ENCODE data around the gene SMYD3. TPM values are rescaled to one million over a fixed set of nuclear protein-coding genes. Genes with fewer than 3 reads are reported as not detected.

The SMYD3 gene
- total and polyA plus RNA-seq, 2 donors (not counting 1 experiment from before 2014, with no cell fraction given) = 69.4 to 83.1 TPM

DNA sequence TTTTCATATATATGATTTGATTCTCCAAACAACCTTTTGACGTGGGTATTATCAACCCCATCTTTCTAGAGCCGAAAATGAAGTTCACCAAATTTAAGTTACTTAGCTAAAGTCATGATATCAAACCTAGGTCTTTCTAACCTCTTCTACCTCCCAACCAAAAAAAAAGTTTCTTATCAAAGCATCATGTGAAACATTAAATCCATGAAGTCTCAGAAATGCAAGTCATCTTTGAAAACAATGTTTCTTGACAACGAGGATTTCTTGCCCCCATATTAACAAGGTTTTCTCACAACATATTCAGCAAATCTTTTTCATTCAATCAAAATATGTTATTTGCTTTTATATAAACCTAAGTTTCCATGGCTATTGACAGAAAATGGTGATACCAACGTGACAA lies 306.3 kb downstream of the SMYD3 start:
- no peaks in the 10 kb centered on the region for H4K20me1 ChIP-seq (ENCODE audit: control insufficient read depth, extremely low read depth, insufficient read depth, low read length)
- H3K36me3 ChIP-seq (ENCODE audit: control insufficient read depth, insufficient read depth, low read length) = no peaks in the 10 kb centered on the region
- H3K4me1 ChIP-seq (ENCODE audit: control insufficient read depth, extremely low read depth, insufficient read depth, low read length) = no peaks in the 10 kb centered on the region
- no peaks in the 10 kb centered on the region for H3K9me3 ChIP-seq (ENCODE audit: control insufficient read depth, insufficient read depth, low read depth, low read length)
- no peak overlapping the region for H3K4me3 ChIP-seq (replicated peaks in 1 of 4; ENCODE audit: control extremely low read depth in 1 of 4, insufficient read depth in 1 of 4, low read depth in 3 of 4, low read length in 4 of 4)
- H3K27me3 ChIP-seq (ENCODE audit: control insufficient read depth, insufficient read depth, low read length) = no peaks in the 10 kb centered on the region
- H3K4me2 ChIP-seq (ENCODE audit: extremely low read depth, insufficient read depth, low read length) = no peak overlapping the region
- no peak overlapping the region for H3K9ac ChIP-seq (ENCODE audit: insufficient read depth, low read length)
- no peak overlapping the region for H3K27ac ChIP-seq (ENCODE audit: insufficient read depth, low read length)
- DNase-seq (ENCODE audit: low read depth in 2 of 2) = no peak
- H2AFZ ChIP-seq (ENCODE audit: low read length) = no peak overlapping the region
- no peaks in the 10 kb centered on the region for H3K79me2 ChIP-seq (ENCODE audit: control insufficient read depth, insufficient read depth, low read length)
- TF ChIP-seq EZH2 (IDR thresholded peaks at IDR 0.05; ENCODE audit: low read length, missing control alignments) = no peak
- TF ChIP-seq, protein P1, sequence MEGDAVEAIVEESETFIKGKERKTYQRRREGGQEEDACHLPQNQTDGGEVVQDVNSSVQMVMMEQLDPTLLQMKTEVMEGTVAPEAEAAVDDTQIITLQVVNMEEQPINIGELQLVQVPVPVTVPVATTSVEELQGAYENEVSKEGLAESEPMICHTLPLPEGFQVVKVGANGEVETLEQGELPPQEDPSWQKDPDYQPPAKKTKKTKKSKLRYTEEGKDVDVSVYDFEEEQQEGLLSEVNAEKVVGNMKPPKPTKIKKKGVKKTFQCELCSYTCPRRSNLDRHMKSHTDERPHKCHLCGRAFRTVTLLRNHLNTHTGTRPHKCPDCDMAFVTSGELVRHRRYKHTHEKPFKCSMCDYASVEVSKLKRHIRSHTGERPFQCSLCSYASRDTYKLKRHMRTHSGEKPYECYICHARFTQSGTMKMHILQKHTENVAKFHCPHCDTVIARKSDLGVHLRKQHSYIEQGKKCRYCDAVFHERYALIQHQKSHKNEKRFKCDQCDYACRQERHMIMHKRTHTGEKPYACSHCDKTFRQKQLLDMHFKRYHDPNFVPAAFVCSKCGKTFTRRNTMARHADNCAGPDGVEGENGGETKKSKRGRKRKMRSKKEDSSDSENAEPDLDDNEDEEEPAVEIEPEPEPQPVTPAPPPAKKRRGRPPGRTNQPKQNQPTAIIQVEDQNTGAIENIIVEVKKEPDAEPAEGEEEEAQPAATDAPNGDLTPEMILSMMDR (conservative IDR thresholded peaks at IDR 0.05 in 1 of 2, IDR thresholded peaks at IDR 0.05 in 1 of 2; ENCODE audit: low read depth in 1 of 2, low read length in 2 of 2) = no peak

DNA sequence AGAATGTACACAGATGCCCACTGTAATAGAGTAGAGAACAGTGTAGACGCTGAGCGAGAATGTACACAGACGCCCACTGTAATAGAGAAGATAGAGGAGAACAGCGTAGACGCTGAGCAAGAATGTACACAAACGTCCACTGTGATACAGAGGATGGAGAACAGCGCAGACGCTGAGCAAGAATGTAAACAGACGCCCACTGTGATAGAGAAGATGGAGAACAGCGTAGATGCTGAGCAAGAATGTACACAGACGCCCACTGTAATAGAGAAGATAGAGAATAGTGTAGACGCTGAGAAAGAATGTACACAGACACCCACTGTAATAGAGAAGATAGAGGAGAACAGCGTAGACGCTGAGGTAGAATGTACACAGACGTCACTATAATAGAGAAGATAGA lies 306.9 kb downstream of the SMYD3 start:
- Histone ChIP-seq H3K4me3 (replicated peaks in 1 of 4; ENCODE audit: control extremely low read depth in 1 of 4, insufficient read depth in 1 of 4, low read depth in 3 of 4, low read length in 4 of 4) (no peak overlapping the region), H3K9ac (ENCODE audit: insufficient read depth, low read length) (no peak overlapping the region), H3K27ac (ENCODE audit: insufficient read depth, low read length) (no peak overlapping the region), H3K36me3 (ENCODE audit: control insufficient read depth, insufficient read depth, low read length) (no peaks in the 10 kb centered on the region), H3K9me3 (ENCODE audit: control insufficient read depth, insufficient read depth, low read depth, low read length) (no peaks in the 10 kb centered on the region), H3K79me2 (ENCODE audit: control insufficient read depth, insufficient read depth, low read length) (no peaks in the 10 kb centered on the region), H3K4me2 (ENCODE audit: extremely low read depth, insufficient read depth, low read length) (no peak overlapping the region), H3K27me3 (ENCODE audit: control insufficient read depth, insufficient read depth, low read length) (no peaks in the 10 kb centered on the region), H3K4me1 (ENCODE audit: control insufficient read depth, extremely low read depth, insufficient read depth, low read length) (no peaks in the 10 kb centered on the region), H2AFZ (ENCODE audit: low read length) (no peak overlapping the region), H4K20me1 (ENCODE audit: control insufficient read depth, extremely low read depth, insufficient read depth, low read length) (no peaks in the 10 kb centered on the region)
- TF ChIP-seq, protein P1 (conservative IDR thresholded peaks at IDR 0.05 in 1 of 2, IDR thresholded peaks at IDR 0.05 in 1 of 2; ENCODE audit: low read depth in 1 of 2, low read length in 2 of 2) = no peak
- TF ChIP-seq EZH2 (IDR thresholded peaks at IDR 0.05; ENCODE audit: low read length, missing control alignments) = no peak
- DNase-seq (ENCODE audit: low read depth in 2 of 2) = no peak

DNA sequence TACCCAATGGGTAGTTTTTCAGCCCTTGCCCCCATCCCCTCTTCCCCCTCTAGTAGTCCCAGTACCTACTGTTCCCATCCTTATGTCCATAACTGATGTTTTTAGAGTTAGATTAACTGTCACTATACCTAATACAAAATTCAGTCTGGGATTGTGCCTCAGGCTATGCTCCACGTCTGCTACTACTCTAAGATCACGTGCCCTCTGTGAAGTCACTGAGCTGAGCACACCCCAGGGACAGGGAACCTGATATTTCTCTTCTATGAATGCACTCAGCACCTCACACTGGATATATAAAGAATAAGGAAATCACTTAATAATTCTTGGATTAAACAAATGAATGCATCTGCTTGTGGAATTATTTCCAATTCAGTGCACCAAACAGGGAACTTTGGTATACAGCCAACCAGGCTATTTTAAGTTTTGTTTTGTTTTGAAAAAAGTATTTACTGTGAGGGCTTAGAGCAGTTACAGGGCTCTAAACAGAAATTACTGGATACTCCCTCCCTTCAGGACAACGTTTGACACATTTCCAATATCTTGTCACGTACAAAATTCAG lies 307.9 kb downstream of the SMYD3 start:
- no peak overlapping the region for H2AFZ ChIP-seq (ENCODE audit: low read length)
- no peak overlapping the region for H3K4me3 ChIP-seq (replicated peaks in 1 of 4; ENCODE audit: control extremely low read depth in 1 of 4, insufficient read depth in 1 of 4, low read depth in 3 of 4, low read length in 4 of 4)
- no peaks in the 10 kb centered on the region for H3K36me3 ChIP-seq (ENCODE audit: control insufficient read depth, insufficient read depth, low read length)
- H3K4me2 ChIP-seq (ENCODE audit: extremely low read depth, insufficient read depth, low read length) = no peak overlapping the region
- TF ChIP-seq, protein P1 (conservative IDR thresholded peaks at IDR 0.05 in 1 of 2, IDR thresholded peaks at IDR 0.05 in 1 of 2; ENCODE audit: low read depth in 1 of 2, low read length in 2 of 2) = no peak
- TF ChIP-seq EZH2 (IDR thresholded peaks at IDR 0.05; ENCODE audit: low read length, missing control alignments) = no peak
- no peaks in the 10 kb centered on the region for H3K9me3 ChIP-seq (ENCODE audit: control insufficient read depth, insufficient read depth, low read depth, low read length)
- H3K79me2 ChIP-seq (ENCODE audit: control insufficient read depth, insufficient read depth, low read length) = no peaks in the 10 kb centered on the region
- no peaks in the 10 kb centered on the region for H3K27me3 ChIP-seq (ENCODE audit: control insufficient read depth, insufficient read depth, low read length)
- no peaks in the 10 kb centered on the region for H4K20me1 ChIP-seq (ENCODE audit: control insufficient read depth, extremely low read depth, insufficient read depth, low read length)
- H3K4me1 ChIP-seq (ENCODE audit: control insufficient read depth, extremely low read depth, insufficient read depth, low read length) = no peaks in the 10 kb centered on the region
- DNase-seq (ENCODE audit: low read depth in 2 of 2) = no peak
- no peak overlapping the region for H3K27ac ChIP-seq (ENCODE audit: insufficient read depth, low read length)
- H3K9ac ChIP-seq (ENCODE audit: insufficient read depth, low read length) = no peak overlapping the region
